GM23338 (cell line): ENCODE measurements around the gene CNBD2.
"Not testable (repeated sequence)": the region's sequence is repeated elsewhere in the genome, so short reads cannot be mapped to it uniquely, and the experiment has no call there.

Experiments used
- CREB1 ChIP-seq: fragments of 250-450 bp; sonication (Bioruptor Pico); IDR thresholded peaks from 2 replicates; pipeline ENCODE4 v1.5.0; 2020; ENCODE audit warnings: low read depth, mild to moderate bottlenecking, moderate library complexity
- EZH2 ChIP-seq: fragments of 200-600 bp; sonication (generic); IDR thresholded peaks from one replicate; pipeline ENCODE4 v1.8.0; 2017; ENCODE audit warnings: antibody characterized with exemption, mild to moderate bottlenecking, low read depth; ENCODE audit not compliant: unreplicated experiment
- EZH2phosphoT487 ChIP-seq: fragments of 200-600 bp; sonication (generic); IDR thresholded peaks from one replicate; pipeline ENCODE4 v1.8.1; 2018; ENCODE audit warnings: antibody characterized with exemption; ENCODE audit not compliant: unreplicated experiment
- JUNB ChIP-seq: IDR thresholded peaks from one replicate; pipeline ENCODE4 v1.6.1; 2016; ENCODE audit warnings: antibody characterized with exemption; ENCODE audit not compliant: unreplicated experiment
- NANOG ChIP-seq: IDR thresholded peaks from 2 replicates; pipeline ENCODE4 v1.6.1; 2016; ENCODE audit warnings: antibody characterized with exemption, borderline replicate concordance
- POLR2AphosphoS5 ChIP-seq: IDR thresholded peaks from 2 replicates; pipeline ENCODE4 v1.6.1; 2016; ENCODE audit warnings: antibody characterized with exemption, low read depth
- STAT1 ChIP-seq: IDR thresholded peaks from one replicate; pipeline ENCODE4 v1.6.1; 2016; ENCODE audit warnings: antibody characterized with exemption; ENCODE audit not compliant: unreplicated experiment
- ZNF114 ChIP-seq: fragments of 250-450 bp; sonication (Bioruptor Pico); IDR thresholded peaks from 2 replicates; pipeline ENCODE4 v1.5.0; 2020; ENCODE audit warnings: mild to moderate bottlenecking, moderate library complexity
- ZNF331 ChIP-seq: fragments of 250-450 bp; sonication (Bioruptor Pico); IDR thresholded peaks from 2 replicates; pipeline ENCODE4 v1.5.0; 2020; ENCODE audit warnings: low read depth, mild to moderate bottlenecking, moderate library complexity
- TF ChIP-seq, protein P1 (sequence below), 2 experiments: fragments of 200-600 bp in 1 of 2; sonication (generic) in 1 of 2; conservative IDR thresholded peaks; 2 replicates each; pipeline versions ENCODE4 v1.5.1 to v1.6.1; 2016 to 2017; ENCODE audit warnings: antibody characterized with exemption in 2 of 2, low read depth in 2 of 2, mild to moderate bottlenecking in 2 of 2, moderate library complexity in 1 of 2
- TF ChIP-seq, protein P2 (sequence below): IDR thresholded peaks from 2 replicates; pipeline ENCODE4 v1.6.1; 2016; ENCODE audit warnings: antibody characterized with exemption
- TF ChIP-seq, protein P3 (sequence below): IDR thresholded peaks from one replicate; pipeline ENCODE4 v1.6.1; 2018; ENCODE audit warnings: antibody characterized with exemption; ENCODE audit not compliant: unreplicated experiment
- TF ChIP-seq, protein P4 (sequence below): fragments of 250-450 bp; sonication (Bioruptor Pico); IDR thresholded peaks from 2 replicates; pipeline ENCODE4 v1.5.0; 2020; ENCODE audit warnings: mild to moderate bottlenecking, moderate library complexity

DNA sequence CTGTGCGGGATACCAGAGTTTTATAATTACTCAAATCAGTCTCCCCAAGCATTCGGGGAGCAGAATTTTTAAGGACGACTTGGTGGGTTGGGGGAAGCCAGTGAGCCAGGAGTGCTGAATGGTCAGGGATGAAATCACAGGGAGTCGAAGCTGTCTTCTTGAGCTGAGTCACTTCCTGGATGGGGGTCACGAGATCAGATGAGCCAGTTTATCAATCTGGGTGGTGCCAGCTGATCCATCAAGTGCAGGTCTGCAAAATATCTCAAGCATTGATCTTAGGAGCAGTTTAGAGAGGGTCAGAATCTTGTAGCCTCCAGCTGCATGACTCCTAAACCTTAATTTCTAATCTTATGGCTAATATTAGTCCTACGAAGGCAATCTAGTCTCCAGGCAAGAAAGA lies 111.6 kb downstream of the CNBD2 start:
- TF ChIP-seq, protein P1, sequence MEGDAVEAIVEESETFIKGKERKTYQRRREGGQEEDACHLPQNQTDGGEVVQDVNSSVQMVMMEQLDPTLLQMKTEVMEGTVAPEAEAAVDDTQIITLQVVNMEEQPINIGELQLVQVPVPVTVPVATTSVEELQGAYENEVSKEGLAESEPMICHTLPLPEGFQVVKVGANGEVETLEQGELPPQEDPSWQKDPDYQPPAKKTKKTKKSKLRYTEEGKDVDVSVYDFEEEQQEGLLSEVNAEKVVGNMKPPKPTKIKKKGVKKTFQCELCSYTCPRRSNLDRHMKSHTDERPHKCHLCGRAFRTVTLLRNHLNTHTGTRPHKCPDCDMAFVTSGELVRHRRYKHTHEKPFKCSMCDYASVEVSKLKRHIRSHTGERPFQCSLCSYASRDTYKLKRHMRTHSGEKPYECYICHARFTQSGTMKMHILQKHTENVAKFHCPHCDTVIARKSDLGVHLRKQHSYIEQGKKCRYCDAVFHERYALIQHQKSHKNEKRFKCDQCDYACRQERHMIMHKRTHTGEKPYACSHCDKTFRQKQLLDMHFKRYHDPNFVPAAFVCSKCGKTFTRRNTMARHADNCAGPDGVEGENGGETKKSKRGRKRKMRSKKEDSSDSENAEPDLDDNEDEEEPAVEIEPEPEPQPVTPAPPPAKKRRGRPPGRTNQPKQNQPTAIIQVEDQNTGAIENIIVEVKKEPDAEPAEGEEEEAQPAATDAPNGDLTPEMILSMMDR (conservative IDR thresholded peaks at IDR 0.05; ENCODE audit: low read depth in 2 of 2): not testable (repeated sequence)
- not testable (repeated sequence) for TF ChIP-seq EZH2; POLR2AphosphoS5; CREB1 (CRISPR knock-in tag); EZH2phosphoT487; STAT1; ZNF331 (CRISPR knock-in tag); JUNB; NANOG; ZNF114 (CRISPR knock-in tag)
- TF ChIP-seq, protein P2, sequence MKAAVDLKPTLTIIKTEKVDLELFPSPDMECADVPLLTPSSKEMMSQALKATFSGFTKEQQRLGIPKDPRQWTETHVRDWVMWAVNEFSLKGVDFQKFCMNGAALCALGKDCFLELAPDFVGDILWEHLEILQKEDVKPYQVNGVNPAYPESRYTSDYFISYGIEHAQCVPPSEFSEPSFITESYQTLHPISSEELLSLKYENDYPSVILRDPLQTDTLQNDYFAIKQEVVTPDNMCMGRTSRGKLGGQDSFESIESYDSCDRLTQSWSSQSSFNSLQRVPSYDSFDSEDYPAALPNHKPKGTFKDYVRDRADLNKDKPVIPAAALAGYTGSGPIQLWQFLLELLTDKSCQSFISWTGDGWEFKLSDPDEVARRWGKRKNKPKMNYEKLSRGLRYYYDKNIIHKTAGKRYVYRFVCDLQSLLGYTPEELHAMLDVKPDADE: not testable (repeated sequence)
- TF ChIP-seq, protein P3, sequence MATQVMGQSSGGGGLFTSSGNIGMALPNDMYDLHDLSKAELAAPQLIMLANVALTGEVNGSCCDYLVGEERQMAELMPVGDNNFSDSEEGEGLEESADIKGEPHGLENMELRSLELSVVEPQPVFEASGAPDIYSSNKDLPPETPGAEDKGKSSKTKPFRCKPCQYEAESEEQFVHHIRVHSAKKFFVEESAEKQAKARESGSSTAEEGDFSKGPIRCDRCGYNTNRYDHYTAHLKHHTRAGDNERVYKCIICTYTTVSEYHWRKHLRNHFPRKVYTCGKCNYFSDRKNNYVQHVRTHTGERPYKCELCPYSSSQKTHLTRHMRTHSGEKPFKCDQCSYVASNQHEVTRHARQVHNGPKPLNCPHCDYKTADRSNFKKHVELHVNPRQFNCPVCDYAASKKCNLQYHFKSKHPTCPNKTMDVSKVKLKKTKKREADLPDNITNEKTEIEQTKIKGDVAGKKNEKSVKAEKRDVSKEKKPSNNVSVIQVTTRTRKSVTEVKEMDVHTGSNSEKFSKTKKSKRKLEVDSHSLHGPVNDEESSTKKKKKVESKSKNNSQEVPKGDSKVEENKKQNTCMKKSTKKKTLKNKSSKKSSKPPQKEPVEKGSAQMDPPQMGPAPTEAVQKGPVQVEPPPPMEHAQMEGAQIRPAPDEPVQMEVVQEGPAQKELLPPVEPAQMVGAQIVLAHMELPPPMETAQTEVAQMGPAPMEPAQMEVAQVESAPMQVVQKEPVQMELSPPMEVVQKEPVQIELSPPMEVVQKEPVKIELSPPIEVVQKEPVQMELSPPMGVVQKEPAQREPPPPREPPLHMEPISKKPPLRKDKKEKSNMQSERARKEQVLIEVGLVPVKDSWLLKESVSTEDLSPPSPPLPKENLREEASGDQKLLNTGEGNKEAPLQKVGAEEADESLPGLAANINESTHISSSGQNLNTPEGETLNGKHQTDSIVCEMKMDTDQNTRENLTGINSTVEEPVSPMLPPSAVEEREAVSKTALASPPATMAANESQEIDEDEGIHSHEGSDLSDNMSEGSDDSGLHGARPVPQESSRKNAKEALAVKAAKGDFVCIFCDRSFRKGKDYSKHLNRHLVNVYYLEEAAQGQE: not testable (repeated sequence)
- TF ChIP-seq, protein P4, sequence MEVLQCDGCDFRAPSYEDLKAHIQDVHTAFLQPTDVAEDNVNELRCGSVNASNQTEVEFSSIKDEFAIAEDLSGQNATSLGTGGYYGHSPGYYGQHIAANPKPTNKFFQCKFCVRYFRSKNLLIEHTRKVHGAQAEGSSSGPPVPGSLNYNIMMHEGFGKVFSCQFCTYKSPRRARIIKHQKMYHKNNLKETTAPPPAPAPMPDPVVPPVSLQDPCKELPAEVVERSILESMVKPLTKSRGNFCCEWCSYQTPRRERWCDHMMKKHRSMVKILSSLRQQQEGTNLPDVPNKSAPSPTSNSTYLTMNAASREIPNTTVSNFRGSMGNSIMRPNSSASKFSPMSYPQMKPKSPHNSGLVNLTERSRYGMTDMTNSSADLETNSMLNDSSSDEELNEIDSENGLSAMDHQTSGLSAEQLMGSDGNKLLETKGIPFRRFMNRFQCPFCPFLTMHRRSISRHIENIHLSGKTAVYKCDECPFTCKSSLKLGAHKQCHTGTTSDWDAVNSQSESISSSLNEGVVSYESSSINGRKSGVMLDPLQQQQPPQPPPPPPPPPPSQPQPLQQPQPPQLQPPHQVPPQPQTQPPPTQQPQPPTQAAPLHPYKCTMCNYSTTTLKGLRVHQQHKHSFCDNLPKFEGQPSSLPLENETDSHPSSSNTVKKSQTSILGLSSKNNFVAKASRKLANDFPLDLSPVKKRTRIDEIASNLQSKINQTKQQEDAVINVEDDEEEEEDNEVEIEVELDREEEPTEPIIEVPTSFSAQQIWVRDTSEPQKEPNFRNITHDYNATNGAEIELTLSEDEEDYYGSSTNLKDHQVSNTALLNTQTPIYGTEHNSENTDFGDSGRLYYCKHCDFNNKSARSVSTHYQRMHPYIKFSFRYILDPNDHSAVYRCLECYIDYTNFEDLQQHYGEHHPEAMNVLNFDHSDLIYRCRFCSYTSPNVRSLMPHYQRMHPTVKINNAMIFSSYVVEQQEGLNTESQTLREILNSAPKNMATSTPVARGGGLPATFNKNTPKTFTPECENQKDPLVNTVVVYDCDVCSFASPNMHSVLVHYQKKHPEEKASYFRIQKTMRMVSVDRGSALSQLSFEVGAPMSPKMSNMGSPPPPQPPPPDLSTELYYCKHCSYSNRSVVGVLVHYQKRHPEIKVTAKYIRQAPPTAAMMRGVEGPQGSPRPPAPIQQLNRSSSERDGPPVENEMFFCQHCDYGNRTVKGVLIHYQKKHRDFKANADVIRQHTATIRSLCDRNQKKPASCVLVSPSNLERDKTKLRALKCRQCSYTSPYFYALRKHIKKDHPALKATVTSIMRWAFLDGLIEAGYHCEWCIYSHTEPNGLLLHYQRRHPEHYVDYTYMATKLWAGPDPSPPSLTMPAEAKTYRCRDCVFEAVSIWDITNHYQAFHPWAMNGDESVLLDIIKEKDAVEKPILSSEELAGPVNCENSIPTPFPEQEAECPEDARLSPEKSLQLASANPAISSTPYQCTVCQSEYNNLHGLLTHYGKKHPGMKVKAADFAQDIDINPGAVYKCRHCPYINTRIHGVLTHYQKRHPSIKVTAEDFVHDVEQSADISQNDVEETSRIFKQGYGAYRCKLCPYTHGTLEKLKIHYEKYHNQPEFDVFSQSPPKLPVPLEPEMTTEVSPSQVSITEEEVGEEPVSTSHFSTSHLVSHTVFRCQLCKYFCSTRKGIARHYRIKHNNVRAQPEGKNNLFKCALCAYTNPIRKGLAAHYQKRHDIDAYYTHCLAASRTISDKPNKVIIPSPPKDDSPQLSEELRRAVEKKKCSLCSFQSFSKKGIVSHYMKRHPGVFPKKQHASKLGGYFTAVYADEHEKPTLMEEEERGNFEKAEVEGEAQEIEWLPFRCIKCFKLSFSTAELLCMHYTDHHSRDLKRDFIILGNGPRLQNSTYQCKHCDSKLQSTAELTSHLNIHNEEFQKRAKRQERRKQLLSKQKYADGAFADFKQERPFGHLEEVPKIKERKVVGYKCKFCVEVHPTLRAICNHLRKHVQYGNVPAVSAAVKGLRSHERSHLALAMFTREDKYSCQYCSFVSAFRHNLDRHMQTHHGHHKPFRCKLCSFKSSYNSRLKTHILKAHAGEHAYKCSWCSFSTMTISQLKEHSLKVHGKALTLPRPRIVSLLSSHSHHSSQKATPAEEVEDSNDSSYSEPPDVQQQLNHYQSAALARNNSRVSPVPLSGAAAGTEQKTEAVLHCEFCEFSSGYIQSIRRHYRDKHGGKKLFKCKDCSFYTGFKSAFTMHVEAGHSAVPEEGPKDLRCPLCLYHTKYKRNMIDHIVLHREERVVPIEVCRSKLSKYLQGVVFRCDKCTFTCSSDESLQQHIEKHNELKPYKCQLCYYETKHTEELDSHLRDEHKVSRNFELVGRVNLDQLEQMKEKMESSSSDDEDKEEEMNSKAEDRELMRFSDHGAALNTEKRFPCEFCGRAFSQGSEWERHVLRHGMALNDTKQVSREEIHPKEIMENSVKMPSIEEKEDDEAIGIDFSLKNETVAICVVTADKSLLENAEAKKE: not testable (repeated sequence)
